NT2/D1 (cell line): Measurements from ENCODE around the gene SPATA9.

ENCODE experiments used
- YY1 ChIP-seq: IDR thresholded peaks from 2 replicates; pipeline ENCODE4 v1.6.1; 2011; ENCODE audit not compliant: insufficient read length, insufficient read depth
- ZNF274 ChIP-seq: IDR thresholded peaks from 2 replicates; pipeline ENCODE4 v1.6.1; 2011; ENCODE audit warnings: mild to moderate bottlenecking, low read depth, low read length

DNA sequence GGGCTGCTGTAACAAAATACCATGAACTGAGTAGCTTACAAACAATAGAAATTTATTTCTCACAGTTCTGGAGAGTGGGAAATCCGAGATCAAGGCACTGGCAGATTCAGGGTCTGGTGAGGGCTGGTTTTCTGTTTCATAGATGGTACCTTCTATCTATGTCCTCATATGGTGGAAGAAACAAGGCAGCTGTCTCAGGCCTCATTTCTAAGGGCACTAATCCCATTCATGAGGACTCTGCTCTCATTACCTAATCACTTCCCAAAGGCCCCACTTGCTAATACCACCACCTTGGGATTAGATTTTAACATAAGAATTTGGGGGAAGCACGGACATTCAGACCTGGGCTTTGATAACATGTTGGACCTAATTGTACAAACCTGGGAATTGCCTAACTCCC lies 22.7 kb downstream of the SPATA9 start:
- TF ChIP-seq ZNF274 (no peak), YY1 (no peak)
